Dermis microvascular lymphatic vessel endothelial cell (primary cell): Measurements from ENCODE around the gene RNU1-3. TPM values are rescaled to one million over a fixed set of nuclear protein-coding genes. Genes with fewer than 3 reads are reported as not detected.
"Not testable (repeated sequence)": the region's sequence is repeated elsewhere in the genome, so short reads cannot be mapped to it uniquely, and the experiment has no call there.

Experiments used
- DNase-seq, 2 donors: peaks; one replicate each; pipeline versions ENCODE4 v3.0.0 to v3.0.0-alpha.2; 2010; ENCODE audit warnings: low read depth in 2 of 2
- total RNA-seq: library from RNA; depleted of rRNA; stranded (reverse); fragments of >200 nt; gene quantifications from 2 replicates; pipeline ENCODE4 v1.2.1, GENCODE V29; 2014

The RNU1-3 gene
- under 0.01 TPM in 2 replicates for total RNA-seq

- DNase-seq, result not testable (repeated sequence)
These were observed at the start of gene RNU1-3 for GRCh38 chr1:16666502-16667413. Gene RNU1-3, minus strand, starts transcription at chr1:16666948.

GRCh38 chr1:16713480-16713879, 46.7 kb upstream of the RNU1-3 start:
- not testable (repeated sequence) for DNase-seq

- not testable (repeated sequence) for DNase-seq
These were observed 46.2 kb upstream of the RNU1-3 start for GRCh38 chr1:16712984-16713383.

- not testable (repeated sequence) for DNase-seq
These were observed 45.8 kb upstream of the RNU1-3 start for GRCh38 chr1:16712582-16712981.

GRCh38 chr1:16712131-16712530, 45.4 kb upstream of the RNU1-3 start:
- not testable (repeated sequence) for DNase-seq

GRCh38 chr1:16710618-16711017, 43.9 kb upstream of the RNU1-3 start:
- DNase-seq, result not testable (repeated sequence)

- DNase-seq, result not testable (repeated sequence)
These were observed 42.9 kb upstream of the RNU1-3 start for GRCh38 chr1:16709659-16710087.

- DNase-seq, result not testable (repeated sequence)
These were observed 42.0 kb upstream of the RNU1-3 start for GRCh38 chr1:16708704-16709103.

GRCh38 chr1:16707130-16708093, 40.7 kb upstream of the RNU1-3 start:
- not testable (repeated sequence) for DNase-seq

- not testable (repeated sequence) for DNase-seq
These were observed 39.6 kb upstream of the RNU1-3 start for GRCh38 chr1:16706302-16706701.

GRCh38 chr1:16704502-16705100, 37.9 kb upstream of the RNU1-3 start:
- DNase-seq, result not testable (repeated sequence)

GRCh38 chr1:16704076-16704475, 37.3 kb upstream of the RNU1-3 start:
- DNase-seq, result not testable (repeated sequence)

GRCh38 chr1:16703602-16704001, 36.9 kb upstream of the RNU1-3 start:
- not testable (repeated sequence) for DNase-seq

- DNase-seq, result not testable (repeated sequence)
These were observed 36.4 kb upstream of the RNU1-3 start for GRCh38 chr1:16703141-16703540.

- not testable (repeated sequence) for DNase-seq
These were observed 35.5 kb upstream of the RNU1-3 start for GRCh38 chr1:16702280-16702679.

- DNase-seq, result not testable (repeated sequence)
These were observed 34.4 kb upstream of the RNU1-3 start for GRCh38 chr1:16701189-16701588.

- DNase-seq, result not testable (repeated sequence)
These were observed 33.6 kb upstream of the RNU1-3 start for GRCh38 chr1:16700138-16700895.

GRCh38 chr1:16699440-16699839, 32.7 kb upstream of the RNU1-3 start:
- DNase-seq, result not testable (repeated sequence)

- DNase-seq, result not testable (repeated sequence)
These were observed 30.4 kb upstream of the RNU1-3 start for GRCh38 chr1:16697152-16697551.

- not testable (repeated sequence) for DNase-seq
These were observed 29.9 kb upstream of the RNU1-3 start for GRCh38 chr1:16696507-16697150.
